KMS-11 (cell line): ENCODE results near the gene RNF167.

Experiments
- H2AFZ ChIP-seq: fragments of 200-600 bp; sonication (generic); 2 replicates; pipeline ENCODE4 v1.6.1; 2016; ENCODE audit warnings: antibody characterized with exemption, mixed run types, low read depth
- H3K27ac ChIP-seq: fragments of 200-600 bp; sonication (generic); 2 replicates; pipeline ENCODE4 v1.6.1; 2016; ENCODE audit warnings: mild to moderate bottlenecking, mixed run types
- H3K27me3 ChIP-seq: fragments of 200-600 bp; sonication (generic); 2 replicates; pipeline ENCODE4 v1.6.1; 2017; ENCODE audit warnings: mild to moderate bottlenecking, low read depth, mixed run types, moderate library complexity; ENCODE audit not compliant: insufficient read depth
- H3K36me3 ChIP-seq: fragments of 200-600 bp; sonication (generic); 2 replicates; pipeline ENCODE4 v1.6.1; 2017; ENCODE audit warnings: mild to moderate bottlenecking, mixed run types; ENCODE audit not compliant: insufficient read depth
- H3K4me1 ChIP-seq: fragments of 200-600 bp; sonication (generic); 2 replicates; pipeline ENCODE4 v1.6.1; 2016; ENCODE audit warnings: mild to moderate bottlenecking, low read depth, mixed run types; ENCODE audit not compliant: poor library complexity, severe bottlenecking
- H3K4me2 ChIP-seq: fragments of 200-600 bp; sonication (generic); 2 replicates; pipeline ENCODE4 v1.7.0; 2016; ENCODE audit warnings: mild to moderate bottlenecking, mixed run types
- H3K4me3 ChIP-seq: fragments of 200-600 bp; sonication (generic); IDR thresholded peaks from 2 replicates; pipeline ENCODE4 v1.6.1; 2017; ENCODE audit warnings: low read depth, low read length, mixed read lengths; ENCODE audit not compliant: insufficient read depth
- H3K79me2 ChIP-seq: fragments of 200-600 bp; sonication (generic); 2 replicates; pipeline ENCODE4 v1.6.1; 2016; ENCODE audit warnings: low read depth, mixed run types; ENCODE audit not compliant: insufficient read depth
- H3K9ac ChIP-seq: fragments of 200-600 bp; sonication (generic); 2 replicates; pipeline ENCODE4 v1.6.1; 2016; ENCODE audit warnings: mild to moderate bottlenecking, mixed run types
- H4K20me1 ChIP-seq: fragments of 200-600 bp; sonication (generic); 2 replicates; pipeline ENCODE4 v1.6.1; 2016; ENCODE audit warnings: mild to moderate bottlenecking, mixed run types; ENCODE audit not compliant: insufficient read depth
- TF ChIP-seq, protein P1 (sequence below): fragments of 200-600 bp; sonication (generic); conservative IDR thresholded peaks from 2 replicates; pipeline ENCODE4 v1.6.1; 2017; ENCODE audit warnings: low read depth, mild to moderate bottlenecking, antibody characterized with exemption, low read length, moderate library complexity, mixed read lengths

Gene RNF167

DNA sequence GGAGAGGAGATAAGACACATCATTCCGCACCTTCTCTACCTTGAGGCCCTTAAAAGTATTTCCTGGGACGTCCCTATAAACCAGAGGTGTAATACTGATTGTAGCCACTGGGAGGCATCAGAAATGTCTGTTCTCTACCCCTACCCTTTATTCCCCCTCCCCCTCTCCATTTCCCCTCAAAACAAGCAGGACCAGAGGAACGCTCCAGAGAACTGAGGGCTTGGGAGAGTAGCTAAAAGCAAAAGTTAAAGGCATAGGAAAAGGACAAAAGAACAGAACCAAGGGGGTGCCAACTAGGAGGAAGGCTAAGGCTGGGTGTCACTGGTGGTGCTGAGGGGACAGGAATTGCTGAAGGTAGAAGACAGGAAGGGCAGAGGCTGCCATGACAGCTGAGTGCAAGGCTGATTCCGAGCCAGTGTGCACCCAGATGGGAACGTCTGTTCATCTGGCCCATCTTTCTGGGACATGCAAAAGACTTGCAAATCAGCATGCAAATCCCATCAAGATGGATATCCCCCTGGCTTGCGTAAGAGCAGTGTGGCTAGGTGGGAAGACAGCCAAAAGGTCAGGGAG, 40.7 kb downstream of the RNF167 start:
- no peaks in the 10 kb centered on the region for H3K27me3 ChIP-seq
- TF ChIP-seq, protein P1, sequence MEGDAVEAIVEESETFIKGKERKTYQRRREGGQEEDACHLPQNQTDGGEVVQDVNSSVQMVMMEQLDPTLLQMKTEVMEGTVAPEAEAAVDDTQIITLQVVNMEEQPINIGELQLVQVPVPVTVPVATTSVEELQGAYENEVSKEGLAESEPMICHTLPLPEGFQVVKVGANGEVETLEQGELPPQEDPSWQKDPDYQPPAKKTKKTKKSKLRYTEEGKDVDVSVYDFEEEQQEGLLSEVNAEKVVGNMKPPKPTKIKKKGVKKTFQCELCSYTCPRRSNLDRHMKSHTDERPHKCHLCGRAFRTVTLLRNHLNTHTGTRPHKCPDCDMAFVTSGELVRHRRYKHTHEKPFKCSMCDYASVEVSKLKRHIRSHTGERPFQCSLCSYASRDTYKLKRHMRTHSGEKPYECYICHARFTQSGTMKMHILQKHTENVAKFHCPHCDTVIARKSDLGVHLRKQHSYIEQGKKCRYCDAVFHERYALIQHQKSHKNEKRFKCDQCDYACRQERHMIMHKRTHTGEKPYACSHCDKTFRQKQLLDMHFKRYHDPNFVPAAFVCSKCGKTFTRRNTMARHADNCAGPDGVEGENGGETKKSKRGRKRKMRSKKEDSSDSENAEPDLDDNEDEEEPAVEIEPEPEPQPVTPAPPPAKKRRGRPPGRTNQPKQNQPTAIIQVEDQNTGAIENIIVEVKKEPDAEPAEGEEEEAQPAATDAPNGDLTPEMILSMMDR: peak; percentile 70
- H3K79me2 ChIP-seq: no peaks in the 10 kb centered on the region
- H3K4me1 ChIP-seq: no peaks in the 10 kb centered on the region
- H3K9ac ChIP-seq: no peak overlapping the region
- no peak overlapping the region for H3K4me3 ChIP-seq
- H3K36me3 ChIP-seq: no peaks in the 10 kb centered on the region
- H3K27ac ChIP-seq: no peak overlapping the region
- H2AFZ ChIP-seq: no peak overlapping the region
- H3K4me2 ChIP-seq: no peak overlapping the region
- H4K20me1 ChIP-seq: no peaks in the 10 kb centered on the region

DNA sequence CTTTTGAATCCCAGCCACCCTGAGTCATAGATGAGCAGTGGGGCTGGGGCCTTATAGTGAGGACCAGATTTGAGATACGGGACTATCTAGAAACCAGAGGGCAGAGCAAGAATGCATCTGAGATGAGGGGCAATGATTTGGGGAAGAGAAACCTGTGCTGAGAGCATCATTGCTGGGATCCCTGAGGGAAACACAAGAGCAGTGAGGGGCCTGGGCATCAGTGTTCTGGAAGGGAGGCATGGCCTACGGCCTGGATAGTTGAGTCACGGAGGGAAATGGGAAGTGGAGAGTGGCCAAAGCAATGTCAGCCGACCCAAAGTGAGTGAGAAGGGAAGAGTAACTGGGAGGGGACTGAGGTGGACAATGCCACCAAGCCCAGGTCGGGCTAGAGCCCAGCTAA, 42.2 kb downstream of the RNF167 start:
- H3K27ac ChIP-seq: no peak overlapping the region
- H3K27me3 ChIP-seq: no peaks in the 10 kb centered on the region
- no peak overlapping the region for H3K4me2 ChIP-seq
- H3K79me2 ChIP-seq: no peaks in the 10 kb centered on the region
- no peak overlapping the region for H3K4me3 ChIP-seq
- H3K9ac ChIP-seq: no peak overlapping the region
- no peak overlapping the region for H2AFZ ChIP-seq
- H3K36me3 ChIP-seq: no peaks in the 10 kb centered on the region
- no peaks in the 10 kb centered on the region for H4K20me1 ChIP-seq
- no peaks in the 10 kb centered on the region for H3K4me1 ChIP-seq
- TF ChIP-seq, protein P1: no peak

DNA sequence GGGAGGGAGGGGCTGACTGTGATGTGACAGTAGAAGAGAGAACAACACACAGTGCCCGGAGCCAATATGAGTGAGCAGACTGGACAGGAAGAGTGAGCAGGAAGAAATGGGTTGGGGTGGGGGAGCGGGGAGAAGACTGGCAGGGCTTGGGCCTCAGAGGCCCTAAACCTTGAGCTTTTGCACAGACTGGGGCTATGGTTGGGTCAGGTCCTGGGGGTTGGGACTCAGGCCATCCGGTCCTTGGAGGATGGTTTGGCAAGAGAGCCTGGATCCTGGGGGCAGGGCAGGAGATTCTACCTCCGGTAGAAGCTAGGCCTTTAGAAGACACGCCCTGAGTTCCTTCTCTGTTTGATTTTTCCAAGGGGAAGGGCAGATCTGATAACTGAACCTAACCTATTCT, 46.3 kb downstream of the RNF167 start:
- no peaks in the 10 kb centered on the region for H3K4me1 ChIP-seq
- no peak overlapping the region for H2AFZ ChIP-seq
- H3K4me3 ChIP-seq: no peak overlapping the region
- no peaks in the 10 kb centered on the region for H4K20me1 ChIP-seq
- H3K27me3 ChIP-seq: no peaks in the 10 kb centered on the region
- H3K4me2 ChIP-seq: peak overlapping the region; percentile 25; the same call in 1 of the 2 replicates
- no peak overlapping the region for H3K9ac ChIP-seq
- H3K27ac ChIP-seq: no peak overlapping the region
- no peaks in the 10 kb centered on the region for H3K36me3 ChIP-seq
- H3K79me2 ChIP-seq: no peaks in the 10 kb centered on the region
- TF ChIP-seq, protein P1: no peak

DNA sequence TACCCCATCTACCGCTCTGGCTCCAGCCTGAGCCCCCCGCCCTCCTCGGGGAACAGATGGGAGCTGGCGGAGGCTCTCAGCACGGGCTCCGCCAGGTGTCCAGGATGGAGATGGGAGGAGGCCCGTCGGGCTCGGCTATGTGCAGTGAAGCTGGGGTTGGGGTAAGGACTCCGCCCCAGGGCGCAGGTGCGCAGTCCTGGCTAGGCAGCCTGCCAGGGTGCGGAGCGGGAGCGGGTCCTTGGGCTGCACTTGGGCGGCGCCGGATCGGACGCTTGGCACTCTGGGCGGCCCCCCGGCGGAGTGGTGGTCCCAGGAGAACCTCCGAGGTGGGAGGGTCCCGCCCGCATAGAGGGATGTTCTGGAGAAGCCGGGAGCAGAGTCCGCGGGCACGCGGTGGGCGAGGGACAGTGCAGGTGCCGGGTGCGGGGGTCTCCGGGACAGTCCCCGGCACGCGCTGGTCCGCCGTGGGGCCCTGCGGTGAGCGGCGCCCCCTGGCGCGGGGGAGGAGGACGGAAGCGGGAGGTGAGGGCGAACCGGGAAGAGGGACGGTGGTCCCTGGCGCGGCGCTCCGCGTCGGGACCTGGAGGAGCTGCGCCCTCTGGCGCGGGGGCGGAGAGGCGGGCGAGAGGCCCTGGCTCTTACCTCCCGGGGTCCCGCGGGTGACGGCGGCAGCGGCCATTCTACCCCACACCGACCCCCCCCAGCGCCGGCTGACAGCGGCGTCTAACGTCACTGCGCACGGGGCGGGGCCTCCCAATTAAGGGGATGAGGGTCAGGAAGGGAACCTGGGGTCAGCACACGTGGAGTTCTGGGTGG, 47.1 kb downstream of the RNF167 start, which contains the start of gene CAMTA2:
TSS of gene CAMTA2 (minus strand) at position 725 of the 816 bp plus-strand sequence. CDS start 1,453 bp downstream, outside the sequence.
- Histone ChIP-seq H3K27ac (no peak within 1 kb of the TSS), H2AFZ (peak within 1 kb of the TSS; percentile 44), H3K4me2 (peak within 1 kb of the TSS; percentile 39; the same call in 1 of the 2 replicates), H3K4me3 (no peak within 1 kb of the TSS), H3K9ac (peak within 1 kb of the TSS; percentile 50; the same call in 1 of the 2 replicates), H3K36me3 (no peaks in the 10 kb centered on the region), H3K27me3 (no peaks in the 10 kb centered on the region), H3K79me2 (no peaks in the 10 kb centered on the region), H3K4me1 (no peaks in the 10 kb centered on the region), H4K20me1 (no peaks in the 10 kb centered on the region)
- TF ChIP-seq, protein P1: 0 out of 2 replicates have a peak, but pooled peaks have one; percentile 14
